ENCODE results near the gene ZNF652. TPM values are rescaled to one million over a fixed set of nuclear protein-coding genes. Genes with fewer than 3 reads are reported as not detected.

ZNF652 gene
- total RNA-seq, 4 donors from 2014 or later: 56.0 to 124 (median 92.2) TPM

DNA sequence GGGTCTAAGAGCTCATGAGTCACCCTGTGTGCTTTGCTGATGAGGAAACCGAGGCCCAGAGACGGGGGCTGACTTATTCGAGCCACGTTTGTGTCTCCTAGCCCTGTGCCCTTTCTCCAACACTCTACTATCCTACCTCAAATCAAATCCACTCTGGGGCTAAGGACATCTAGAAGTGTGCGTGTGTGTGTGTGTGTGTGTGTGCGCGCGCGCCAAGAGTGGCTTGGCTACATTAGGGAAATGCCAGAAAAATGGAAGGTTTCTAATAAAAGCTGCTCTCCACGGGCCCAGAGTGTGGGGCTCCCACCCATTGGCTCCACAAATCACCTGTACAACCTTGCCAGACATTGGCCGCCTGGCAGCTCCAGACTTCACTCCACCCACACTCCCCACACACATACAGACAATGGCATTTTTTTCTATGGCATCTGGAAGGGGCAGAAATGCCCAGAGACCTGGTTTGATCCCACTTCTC lies 101.2 kb downstream of the ZNF652 start:
- no peaks in the 10 kb centered on the region for H3K36me3 ChIP-seq
- TF ChIP-seq EP300 (IDR thresholded peaks at IDR 0.05) (no peak), POLR2A (IDR thresholded peaks at IDR 0.05) (no peak), POLR2AphosphoS5 (IDR thresholded peaks at IDR 0.05) (no peak)
- TF ChIP-seq, protein P1, sequence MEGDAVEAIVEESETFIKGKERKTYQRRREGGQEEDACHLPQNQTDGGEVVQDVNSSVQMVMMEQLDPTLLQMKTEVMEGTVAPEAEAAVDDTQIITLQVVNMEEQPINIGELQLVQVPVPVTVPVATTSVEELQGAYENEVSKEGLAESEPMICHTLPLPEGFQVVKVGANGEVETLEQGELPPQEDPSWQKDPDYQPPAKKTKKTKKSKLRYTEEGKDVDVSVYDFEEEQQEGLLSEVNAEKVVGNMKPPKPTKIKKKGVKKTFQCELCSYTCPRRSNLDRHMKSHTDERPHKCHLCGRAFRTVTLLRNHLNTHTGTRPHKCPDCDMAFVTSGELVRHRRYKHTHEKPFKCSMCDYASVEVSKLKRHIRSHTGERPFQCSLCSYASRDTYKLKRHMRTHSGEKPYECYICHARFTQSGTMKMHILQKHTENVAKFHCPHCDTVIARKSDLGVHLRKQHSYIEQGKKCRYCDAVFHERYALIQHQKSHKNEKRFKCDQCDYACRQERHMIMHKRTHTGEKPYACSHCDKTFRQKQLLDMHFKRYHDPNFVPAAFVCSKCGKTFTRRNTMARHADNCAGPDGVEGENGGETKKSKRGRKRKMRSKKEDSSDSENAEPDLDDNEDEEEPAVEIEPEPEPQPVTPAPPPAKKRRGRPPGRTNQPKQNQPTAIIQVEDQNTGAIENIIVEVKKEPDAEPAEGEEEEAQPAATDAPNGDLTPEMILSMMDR (IDR thresholded peaks at IDR 0.05): no peak
- H3K4me3 ChIP-seq: peak overlapping the region; percentile 32 to 64
- WGBS, 2 donors (ENCODE audit: low coverage in 1 of 2): 31 to 100% methylated on average over 1 to 5 of the region's 11 CpGs
- H3K4me1 ChIP-seq: peaks cover 0 to 18% (median 3%) of the 10 kb centered on the region in 3 donors
- no peak for ATAC-seq
- H3K27me3 ChIP-seq: peaks cover 8% of the 10 kb centered on the region
- H3K9me3 ChIP-seq: no peaks in the 10 kb centered on the region
- peak overlapping the region in 3 of 4 donors; percentile 40 to 83 (median 75) for H3K27ac ChIP-seq

DNA sequence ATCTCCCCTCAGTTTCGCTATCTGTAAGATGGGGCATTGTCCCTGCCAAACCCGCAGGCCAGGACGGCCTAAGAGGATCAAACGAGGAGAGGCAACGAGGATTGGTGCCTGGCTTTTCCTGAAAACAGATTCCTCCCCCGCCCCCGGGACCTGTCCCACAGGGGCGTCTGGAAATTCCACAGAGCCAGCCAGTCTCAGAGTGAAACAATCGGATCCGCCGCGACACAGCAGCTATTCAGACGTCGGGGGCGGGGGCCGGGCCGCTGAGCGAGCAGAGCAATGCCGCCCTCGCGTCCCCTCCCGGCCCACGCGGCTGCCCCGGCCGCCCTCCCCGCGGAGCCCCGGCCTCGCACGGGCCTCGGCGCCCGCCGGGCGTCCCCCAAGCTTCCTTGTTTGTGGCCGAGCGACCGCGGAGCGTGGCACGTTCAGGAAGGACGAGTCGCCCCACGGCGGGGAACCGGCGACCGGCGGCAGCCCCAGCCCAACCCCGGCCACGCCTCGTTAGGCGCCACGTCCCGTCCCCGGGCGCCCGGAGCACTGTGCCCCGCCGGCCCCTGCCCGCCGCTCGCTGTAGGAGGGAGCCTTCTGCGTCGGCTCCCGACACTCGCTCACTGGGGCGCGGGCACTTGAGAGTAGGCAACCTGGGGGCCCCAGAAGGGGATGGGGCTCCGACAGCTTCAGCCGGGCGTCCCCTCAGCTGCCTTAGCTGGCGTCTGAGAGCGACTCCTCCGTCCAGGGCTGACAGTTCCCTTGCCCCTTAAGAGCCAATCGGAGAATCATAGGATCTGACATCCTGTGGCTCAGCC lies 101.8 kb downstream of the ZNF652 start:
- WGBS, 2 donors (ENCODE audit: low coverage in 1 of 2): no CpG with 5 or more reads among the region's 77 CpGs
- H3K36me3 ChIP-seq: no peaks in the 10 kb centered on the region
- H3K27me3 ChIP-seq: peaks cover 8% of the 10 kb centered on the region
- peak overlapping the region; percentile 32 to 64 for H3K4me3 ChIP-seq
- H3K27ac ChIP-seq: peak overlapping the region in 3 of 4 donors; percentile 40 to 83 (median 75)
- H3K9me3 ChIP-seq: no peaks in the 10 kb centered on the region
- H3K4me1 ChIP-seq: peaks cover 0 to 18% (median 3%) of the 10 kb centered on the region in 3 donors
- peak; percentile 82 for ATAC-seq
- TF ChIP-seq POLR2A (IDR thresholded peaks at IDR 0.05) (peak in 1 of 2 donors; percentile 17), EP300 (IDR thresholded peaks at IDR 0.05) (no peak), POLR2AphosphoS5 (IDR thresholded peaks at IDR 0.05) (no peak)
- TF ChIP-seq, protein P1 (IDR thresholded peaks at IDR 0.05): no peak

DNA sequence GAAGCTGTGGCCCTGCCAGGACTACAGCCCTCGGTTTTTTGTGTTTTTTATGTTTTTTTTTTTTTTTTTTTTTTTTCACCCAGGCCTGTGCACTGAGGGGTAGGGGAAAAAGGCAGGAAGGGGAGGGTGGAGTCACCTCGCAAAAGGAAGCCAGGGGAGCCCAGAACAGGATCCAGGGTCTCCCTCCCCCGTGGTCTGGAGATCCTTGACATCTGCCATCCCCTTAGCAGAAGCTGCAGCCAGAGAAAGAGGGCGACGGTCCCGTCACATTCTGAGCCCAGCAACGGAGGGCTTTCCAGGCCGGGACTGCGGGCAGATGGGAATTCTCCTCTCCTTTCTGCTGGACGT lies 102.4 kb downstream of the ZNF652 start:
- Histone ChIP-seq H3K27me3 (peaks cover 8% of the 10 kb centered on the region), H3K4me3 (peak overlapping the region; percentile 32 to 64), H3K4me1 (peaks cover 0 to 18% (median 3%) of the 10 kb centered on the region in 3 donors), H3K9me3 (no peaks in the 10 kb centered on the region), H3K36me3 (no peaks in the 10 kb centered on the region), H3K27ac (peak overlapping the region in 3 of 4 donors; percentile 40 to 83 (median 75))
- 60% methylated on average over 1 of the region's 10 CpGs; no CpG with 5 or more reads in 1 of the 2 donors for WGBS, 2 donors (ENCODE audit: low coverage in 1 of 2)
- ATAC-seq: no peak
- no peak for TF ChIP-seq POLR2A (IDR thresholded peaks at IDR 0.05)
- TF ChIP-seq POLR2AphosphoS5 (IDR thresholded peaks at IDR 0.05): no peak
- TF ChIP-seq EP300 (IDR thresholded peaks at IDR 0.05): no peak
- TF ChIP-seq, protein P1 (IDR thresholded peaks at IDR 0.05): no peak

DNA sequence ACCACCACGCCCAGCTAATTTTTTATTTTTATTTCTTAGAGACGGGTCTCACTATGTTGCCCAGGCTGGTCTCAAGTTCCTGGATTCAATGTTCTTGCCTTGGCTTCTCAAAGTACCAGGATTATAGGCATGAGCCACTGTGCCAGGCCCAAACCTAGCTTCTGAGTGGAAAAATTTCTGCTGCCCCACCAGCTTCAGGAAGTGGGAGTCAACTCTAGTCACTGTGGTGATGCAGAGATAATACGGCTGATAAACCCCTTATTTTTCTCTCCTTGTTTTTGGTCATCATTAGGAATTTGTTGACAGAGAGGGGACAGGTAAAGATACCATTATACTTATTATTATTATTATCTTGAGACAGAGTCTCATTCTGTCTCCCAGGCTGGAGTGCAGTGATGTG lies 103.7 kb downstream of the ZNF652 start:
- TF ChIP-seq POLR2AphosphoS5 (IDR thresholded peaks at IDR 0.05) (no peak), POLR2A (IDR thresholded peaks at IDR 0.05) (no peak), EP300 (IDR thresholded peaks at IDR 0.05) (no peak)
- TF ChIP-seq, protein P1 (IDR thresholded peaks at IDR 0.05): no peak
- Histone ChIP-seq H3K27me3 (peaks cover 8% of the 10 kb centered on the region), H3K9me3 (no peaks in the 10 kb centered on the region), H3K4me1 (peaks cover 0 to 18% (median 3%) of the 10 kb centered on the region in 3 donors), H3K4me3 (no peak overlapping the region), H3K27ac (no peak overlapping the region), H3K36me3 (no peaks in the 10 kb centered on the region)
- no peak for ATAC-seq
- WGBS, 2 donors (ENCODE audit: low coverage in 1 of 2): 86 to 94% methylated on average over 2 to 3 of the region's 3 CpGs
